ENCODE data around the gene CERCAM.

GRCh38 chr9:128396970-128397613 lies 23.6 kb upstream of the CERCAM start:
- TF ChIP-seq, protein P1, sequence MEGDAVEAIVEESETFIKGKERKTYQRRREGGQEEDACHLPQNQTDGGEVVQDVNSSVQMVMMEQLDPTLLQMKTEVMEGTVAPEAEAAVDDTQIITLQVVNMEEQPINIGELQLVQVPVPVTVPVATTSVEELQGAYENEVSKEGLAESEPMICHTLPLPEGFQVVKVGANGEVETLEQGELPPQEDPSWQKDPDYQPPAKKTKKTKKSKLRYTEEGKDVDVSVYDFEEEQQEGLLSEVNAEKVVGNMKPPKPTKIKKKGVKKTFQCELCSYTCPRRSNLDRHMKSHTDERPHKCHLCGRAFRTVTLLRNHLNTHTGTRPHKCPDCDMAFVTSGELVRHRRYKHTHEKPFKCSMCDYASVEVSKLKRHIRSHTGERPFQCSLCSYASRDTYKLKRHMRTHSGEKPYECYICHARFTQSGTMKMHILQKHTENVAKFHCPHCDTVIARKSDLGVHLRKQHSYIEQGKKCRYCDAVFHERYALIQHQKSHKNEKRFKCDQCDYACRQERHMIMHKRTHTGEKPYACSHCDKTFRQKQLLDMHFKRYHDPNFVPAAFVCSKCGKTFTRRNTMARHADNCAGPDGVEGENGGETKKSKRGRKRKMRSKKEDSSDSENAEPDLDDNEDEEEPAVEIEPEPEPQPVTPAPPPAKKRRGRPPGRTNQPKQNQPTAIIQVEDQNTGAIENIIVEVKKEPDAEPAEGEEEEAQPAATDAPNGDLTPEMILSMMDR (IDR thresholded peaks at IDR 0.05) = no peak
- TF ChIP-seq POLR2AphosphoS5 (IDR thresholded peaks at IDR 0.05; ENCODE audit: low read depth, low read length) = no peak
